WI38 (cell line): Measurements from ENCODE around the gene NPL.

Experiments used
- H3K4me3 ChIP-seq: 2 replicates; pipeline ENCODE4 v1.5.1; 2011; ENCODE audit warnings: low read depth, mild to moderate bottlenecking, control low read depth, low read length
- CTCF ChIP-seq: IDR thresholded peaks from 2 replicates; pipeline ENCODE4 v1.5.1; 2012; ENCODE audit warnings: low read depth, mild to moderate bottlenecking, control low read depth, low read length

The NPL gene

GRCh38 chr1:182826892-182827291 lies 37.3 kb downstream of the NPL start:
- H3K4me3 ChIP-seq: no peak overlapping the region
- TF ChIP-seq CTCF: no peak

- H3K4me3 ChIP-seq: no peak overlapping the region
- TF ChIP-seq CTCF: no peak
Observed at GRCh38 chr1:182829285-182829932, 39.8 kb downstream of the NPL start.

- no peak for TF ChIP-seq CTCF
- H3K4me3 ChIP-seq: no peak overlapping the region
Observed at GRCh38 chr1:182833271-182833670, 43.7 kb downstream of the NPL start.

GRCh38 chr1:182834326-182834725 lies 44.8 kb downstream of the NPL start:
- no peak overlapping the region for H3K4me3 ChIP-seq
- no peak for TF ChIP-seq CTCF

- H3K4me3 ChIP-seq: no peak overlapping the region
- no peak for TF ChIP-seq CTCF
Observed at GRCh38 chr1:182835806-182836205, 46.2 kb downstream of the NPL start.

DNA sequence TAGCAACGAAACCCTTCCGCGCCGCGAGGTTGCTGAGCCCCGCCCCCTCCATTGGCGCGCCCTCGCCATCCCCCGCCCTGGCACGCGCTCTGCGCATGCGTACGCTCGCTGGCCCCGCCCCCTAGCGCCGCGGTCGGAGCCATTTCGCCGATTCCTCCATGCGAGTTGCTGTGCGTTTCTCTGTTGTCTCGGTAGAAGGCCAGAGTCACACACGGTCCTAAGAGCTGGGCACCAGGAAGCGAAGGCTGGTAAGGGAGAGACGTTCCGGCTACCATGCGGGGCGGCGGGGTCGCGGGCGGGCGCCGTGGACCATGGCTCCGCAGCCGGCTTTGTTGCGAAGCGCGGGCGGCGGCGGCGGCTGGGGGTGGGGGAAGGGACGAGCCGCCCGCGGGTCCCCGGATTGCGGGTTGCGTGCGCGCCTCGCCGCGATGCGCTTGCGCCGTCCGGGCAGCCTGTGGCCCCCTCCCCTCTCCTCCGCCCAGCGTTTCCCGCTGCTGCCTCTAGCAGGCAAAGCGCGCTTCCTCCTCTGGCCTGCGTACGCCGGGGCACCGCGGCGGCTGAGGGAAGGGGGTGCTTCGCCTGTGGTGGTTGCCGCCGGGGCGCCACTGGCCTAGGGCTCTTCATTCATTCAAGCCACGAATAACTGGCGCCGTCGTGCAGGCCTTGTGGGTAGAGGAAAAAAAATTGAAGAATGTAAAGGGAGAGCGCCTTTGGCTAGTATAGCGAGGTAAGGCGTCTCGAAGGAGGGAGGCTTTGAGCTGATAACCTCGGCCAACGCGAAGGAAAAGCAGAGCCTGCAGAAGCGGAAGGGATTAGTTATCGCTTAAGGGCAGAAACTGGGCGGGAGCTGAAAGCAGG lies 49.9 kb downstream of the NPL start, which contains the start of gene DHX9:
DHX9 (plus strand) TSS at position 139 of the 858 bp plus-strand sequence. CDS start 3,220 bp downstream, outside the sequence.
- no peak; the same call in 1 of the 2 replicates for TF ChIP-seq CTCF

More for the DNA sequence above, 49.9 kb downstream of the NPL start, which contains the start of gene DHX9:
- peak within 1 kb of the TSS; percentile 96 for H3K4me3 ChIP-seq
